Ishikawa (cell line): ENCODE data around the gene RAPSN.

Experiments used
- CEBPB ChIP-seq: IDR thresholded peaks from 2 replicates; pipeline ENCODE4 v1.6.1; 2012
- CREB1 ChIP-seq: IDR thresholded peaks from 2 replicates; pipeline ENCODE4 v1.6.1; 2012; ENCODE audit warnings: low read depth
- EGR1 ChIP-seq: IDR thresholded peaks from 2 replicates; pipeline ENCODE4 v1.6.1; 2012
- EP300 ChIP-seq: IDR thresholded peaks from 2 replicates; pipeline ENCODE4 v1.6.1; 2012; ENCODE audit warnings: borderline replicate concordance
- FOXM1 ChIP-seq: IDR thresholded peaks from 2 replicates; pipeline ENCODE4 v1.6.1; 2012; ENCODE audit warnings: low read depth, borderline replicate concordance
- NFIC ChIP-seq: IDR thresholded peaks from 2 replicates; pipeline ENCODE4 v1.6.1; 2012
- RAD21 ChIP-seq: IDR thresholded peaks from 2 replicates; pipeline ENCODE4 v1.6.1; 2012; ENCODE audit warnings: low read depth
- TAF1 ChIP-seq: IDR thresholded peaks from 2 replicates; pipeline ENCODE4 v1.6.1; 2012; ENCODE audit warnings: low read depth, mild to moderate bottlenecking
- TCF12 ChIP-seq: IDR thresholded peaks from 2 replicates; pipeline ENCODE4 v1.6.1; 2012; ENCODE audit warnings: low read depth
- TEAD4 ChIP-seq: IDR thresholded peaks from 2 replicates; pipeline ENCODE4 v1.6.1; 2012
- YY1 ChIP-seq: IDR thresholded peaks from 2 replicates; pipeline ENCODE4 v1.6.1; 2012; ENCODE audit warnings: low read depth
- ZBTB7A ChIP-seq: IDR thresholded peaks from 2 replicates; pipeline ENCODE4 v1.6.1; 2012; ENCODE audit warnings: low read depth
- TF ChIP-seq, protein P1 (sequence below): IDR thresholded peaks from 2 replicates; pipeline ENCODE4 v1.6.1; 2012; ENCODE audit warnings: low read depth, mild to moderate bottlenecking
- TF ChIP-seq, protein P2 (sequence below): IDR thresholded peaks from 2 replicates; pipeline ENCODE4 v1.6.1; 2012
- TF ChIP-seq, protein P3 (sequence below): IDR thresholded peaks from 2 replicates; pipeline ENCODE4 v1.6.1; 2012

RAPSN gene

DNA sequence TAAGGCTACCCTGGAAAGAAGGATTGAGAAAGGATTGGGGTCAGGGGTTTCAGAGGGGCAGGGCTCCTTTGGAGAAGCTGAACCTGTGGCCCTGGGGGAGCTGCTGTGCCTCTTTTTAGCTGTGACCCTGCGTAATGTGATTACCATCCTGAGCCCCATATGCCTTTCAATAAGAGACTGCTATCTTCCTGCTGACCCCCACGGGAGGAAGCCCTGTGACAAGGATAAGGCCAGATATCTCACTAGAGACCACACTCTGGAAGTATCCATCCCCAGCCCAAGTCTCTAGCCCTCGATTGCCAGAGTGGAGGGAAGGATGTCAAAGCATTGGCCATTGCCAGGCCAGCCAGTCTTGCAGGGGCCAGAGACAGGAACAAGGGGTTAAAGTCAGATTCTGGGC is 45.4 kb downstream of the RAPSN start:
- no peak for TF ChIP-seq TAF1
- TF ChIP-seq, protein P1, sequence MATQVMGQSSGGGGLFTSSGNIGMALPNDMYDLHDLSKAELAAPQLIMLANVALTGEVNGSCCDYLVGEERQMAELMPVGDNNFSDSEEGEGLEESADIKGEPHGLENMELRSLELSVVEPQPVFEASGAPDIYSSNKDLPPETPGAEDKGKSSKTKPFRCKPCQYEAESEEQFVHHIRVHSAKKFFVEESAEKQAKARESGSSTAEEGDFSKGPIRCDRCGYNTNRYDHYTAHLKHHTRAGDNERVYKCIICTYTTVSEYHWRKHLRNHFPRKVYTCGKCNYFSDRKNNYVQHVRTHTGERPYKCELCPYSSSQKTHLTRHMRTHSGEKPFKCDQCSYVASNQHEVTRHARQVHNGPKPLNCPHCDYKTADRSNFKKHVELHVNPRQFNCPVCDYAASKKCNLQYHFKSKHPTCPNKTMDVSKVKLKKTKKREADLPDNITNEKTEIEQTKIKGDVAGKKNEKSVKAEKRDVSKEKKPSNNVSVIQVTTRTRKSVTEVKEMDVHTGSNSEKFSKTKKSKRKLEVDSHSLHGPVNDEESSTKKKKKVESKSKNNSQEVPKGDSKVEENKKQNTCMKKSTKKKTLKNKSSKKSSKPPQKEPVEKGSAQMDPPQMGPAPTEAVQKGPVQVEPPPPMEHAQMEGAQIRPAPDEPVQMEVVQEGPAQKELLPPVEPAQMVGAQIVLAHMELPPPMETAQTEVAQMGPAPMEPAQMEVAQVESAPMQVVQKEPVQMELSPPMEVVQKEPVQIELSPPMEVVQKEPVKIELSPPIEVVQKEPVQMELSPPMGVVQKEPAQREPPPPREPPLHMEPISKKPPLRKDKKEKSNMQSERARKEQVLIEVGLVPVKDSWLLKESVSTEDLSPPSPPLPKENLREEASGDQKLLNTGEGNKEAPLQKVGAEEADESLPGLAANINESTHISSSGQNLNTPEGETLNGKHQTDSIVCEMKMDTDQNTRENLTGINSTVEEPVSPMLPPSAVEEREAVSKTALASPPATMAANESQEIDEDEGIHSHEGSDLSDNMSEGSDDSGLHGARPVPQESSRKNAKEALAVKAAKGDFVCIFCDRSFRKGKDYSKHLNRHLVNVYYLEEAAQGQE: no peak
- no peak for TF ChIP-seq EGR1
- TF ChIP-seq YY1: no peak
- no peak for TF ChIP-seq TCF12
- TF ChIP-seq CEBPB: no peak
- no peak for TF ChIP-seq EP300
- TF ChIP-seq, protein P2, sequence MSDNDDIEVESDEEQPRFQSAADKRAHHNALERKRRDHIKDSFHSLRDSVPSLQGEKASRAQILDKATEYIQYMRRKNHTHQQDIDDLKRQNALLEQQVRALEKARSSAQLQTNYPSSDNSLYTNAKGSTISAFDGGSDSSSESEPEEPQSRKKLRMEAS: no peak
- TF ChIP-seq RAD21: no peak

DNA sequence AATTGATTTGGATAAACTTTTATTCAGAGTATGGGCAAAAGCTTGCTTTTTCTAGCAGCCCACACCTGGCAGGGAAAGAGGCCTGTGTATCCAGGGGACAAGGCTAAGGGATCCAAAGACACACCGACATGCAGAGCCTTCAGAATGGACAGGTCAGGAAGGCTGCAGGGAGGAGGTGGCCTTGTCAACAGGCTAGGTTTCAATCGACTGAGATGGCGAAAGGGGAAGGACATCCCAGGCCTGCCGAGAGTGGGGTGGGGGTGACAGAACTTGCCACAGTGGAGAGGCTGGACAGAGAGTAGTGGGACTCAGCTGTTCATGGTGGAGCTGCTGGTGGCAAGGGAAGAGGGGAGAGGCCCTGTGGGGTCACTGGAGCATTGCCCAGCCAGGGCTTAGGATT is 45.8 kb downstream of the RAPSN start:
- TF ChIP-seq EGR1: no peak
- no peak for TF ChIP-seq YY1
- TF ChIP-seq CREB1: no peak
- TF ChIP-seq RAD21: no peak
- no peak for TF ChIP-seq NFIC
- no peak for TF ChIP-seq ZBTB7A

DNA sequence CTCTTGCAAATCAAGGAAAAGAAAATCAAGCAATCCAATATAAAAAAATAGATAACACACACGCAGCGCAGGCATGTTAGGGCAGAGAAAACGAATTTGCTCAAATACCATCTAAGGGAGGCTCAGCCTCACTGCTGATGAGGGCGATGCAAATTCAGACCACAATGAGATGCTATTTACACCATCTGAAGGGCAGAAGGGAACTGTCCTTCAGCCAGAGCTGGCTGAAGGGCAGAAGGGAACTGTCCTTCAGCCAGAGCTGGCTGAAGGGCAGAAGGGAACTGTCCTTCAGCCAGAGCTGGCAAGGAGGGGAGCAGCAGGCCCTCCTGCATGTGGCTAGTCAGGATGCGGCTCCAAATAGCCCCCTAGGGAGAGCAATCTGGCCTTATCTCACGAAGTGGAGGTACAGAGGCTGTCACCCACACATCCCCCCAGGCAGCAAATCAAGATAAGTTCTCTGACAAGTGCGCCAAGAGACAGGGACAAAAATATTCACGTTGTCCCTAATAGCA is 48.1 kb downstream of the RAPSN start:
- TF ChIP-seq ZBTB7A (no peak), RAD21 (no peak), TEAD4 (no peak), FOXM1 (no peak)
- TF ChIP-seq, protein P1: peak; percentile 35; the same call in 1 of the 2 replicates

DNA sequence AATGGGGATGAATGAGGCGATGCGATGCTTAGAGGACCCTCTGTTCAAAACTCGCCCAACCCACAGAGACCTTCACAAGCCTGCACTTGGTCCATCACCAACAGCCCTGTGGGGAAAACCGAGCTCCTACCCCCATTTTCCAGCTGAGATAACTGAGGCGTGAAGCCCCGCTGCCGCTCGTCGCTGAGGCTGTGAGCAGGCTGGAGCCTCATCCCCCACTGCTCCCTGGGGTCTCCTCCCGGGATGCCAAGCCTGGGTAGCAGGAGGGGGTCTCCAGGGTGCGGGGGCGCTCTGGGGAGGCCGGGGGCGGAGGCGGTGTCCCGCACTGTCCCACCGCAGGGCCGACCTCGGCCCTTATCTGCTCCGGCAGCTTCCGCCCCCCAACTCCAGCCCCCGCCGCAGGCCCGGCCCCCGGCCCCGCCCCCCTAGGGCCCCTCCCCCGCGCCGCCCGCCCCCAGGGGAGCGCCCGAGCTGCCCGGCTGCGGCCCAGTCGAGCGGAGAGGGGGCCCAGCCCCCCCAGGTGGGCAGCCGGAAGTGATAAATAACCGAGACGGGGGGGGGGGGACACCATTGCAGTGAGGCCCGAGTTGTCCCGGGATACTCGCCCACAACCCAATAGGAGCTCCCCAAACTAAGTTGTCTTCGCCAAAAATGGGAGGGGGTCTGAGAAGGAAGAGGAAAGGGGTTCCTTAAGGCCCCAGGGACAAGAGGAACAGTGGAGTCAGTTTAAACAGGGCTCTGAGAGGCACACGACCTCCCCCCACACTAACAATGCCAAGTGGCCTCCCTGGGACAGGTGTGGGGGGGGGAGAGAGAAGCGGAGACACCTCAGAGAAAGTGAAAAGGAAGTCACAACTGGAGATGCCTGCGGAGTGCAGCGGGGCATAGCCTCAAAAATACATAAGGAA is 48.8 kb downstream of the RAPSN start:
- peak; percentile 92; the same call in 1 of the 2 replicates for TF ChIP-seq ZBTB7A
- TF ChIP-seq, protein P1: no peak

DNA sequence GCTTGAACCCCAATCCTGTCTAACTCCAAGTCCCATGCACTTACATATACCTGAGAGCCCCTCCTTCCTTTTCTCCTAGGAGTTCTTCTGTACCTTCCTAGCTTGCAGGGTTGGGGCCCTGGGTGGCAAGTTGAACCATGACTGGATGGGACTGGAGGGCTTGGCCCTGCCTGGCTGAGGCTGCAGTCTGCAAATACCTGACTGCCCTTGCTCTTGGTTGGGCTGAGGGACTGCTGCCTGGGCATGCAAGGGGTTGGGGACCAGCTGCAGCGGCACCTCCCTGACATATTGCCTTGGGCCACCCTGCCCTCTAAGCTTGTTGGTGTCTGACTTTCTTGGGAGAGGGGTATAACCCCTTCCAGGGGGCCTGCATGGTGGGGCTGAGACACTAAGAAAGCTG is 50.4 kb downstream of the RAPSN start:
- TF ChIP-seq, protein P2: no peak
- no peak for TF ChIP-seq YY1
- no peak for TF ChIP-seq NFIC
- TF ChIP-seq CEBPB: no peak
- TF ChIP-seq CREB1: no peak
- TF ChIP-seq TCF12: no peak
- TF ChIP-seq, protein P1: no peak
- TF ChIP-seq EP300: no peak
- TF ChIP-seq TAF1: no peak
- no peak for TF ChIP-seq FOXM1
- no peak for TF ChIP-seq EGR1
- TF ChIP-seq RAD21: no peak
- TF ChIP-seq, protein P3, sequence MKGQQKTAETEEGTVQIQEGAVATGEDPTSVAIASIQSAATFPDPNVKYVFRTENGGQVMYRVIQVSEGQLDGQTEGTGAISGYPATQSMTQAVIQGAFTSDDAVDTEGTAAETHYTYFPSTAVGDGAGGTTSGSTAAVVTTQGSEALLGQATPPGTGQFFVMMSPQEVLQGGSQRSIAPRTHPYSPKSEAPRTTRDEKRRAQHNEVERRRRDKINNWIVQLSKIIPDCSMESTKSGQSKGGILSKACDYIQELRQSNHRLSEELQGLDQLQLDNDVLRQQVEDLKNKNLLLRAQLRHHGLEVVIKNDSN: no peak
- TF ChIP-seq TEAD4: no peak
- TF ChIP-seq ZBTB7A: no peak
